ENCODE measurements around the gene ERGIC1. TPM values are rescaled to one million over a fixed set of nuclear protein-coding genes. Genes with fewer than 3 reads are reported as not detected.

ERGIC1 gene
- total RNA-seq, 6 experiments from 2014 or later, result 240 to 276 (median 258) TPM

DNA sequence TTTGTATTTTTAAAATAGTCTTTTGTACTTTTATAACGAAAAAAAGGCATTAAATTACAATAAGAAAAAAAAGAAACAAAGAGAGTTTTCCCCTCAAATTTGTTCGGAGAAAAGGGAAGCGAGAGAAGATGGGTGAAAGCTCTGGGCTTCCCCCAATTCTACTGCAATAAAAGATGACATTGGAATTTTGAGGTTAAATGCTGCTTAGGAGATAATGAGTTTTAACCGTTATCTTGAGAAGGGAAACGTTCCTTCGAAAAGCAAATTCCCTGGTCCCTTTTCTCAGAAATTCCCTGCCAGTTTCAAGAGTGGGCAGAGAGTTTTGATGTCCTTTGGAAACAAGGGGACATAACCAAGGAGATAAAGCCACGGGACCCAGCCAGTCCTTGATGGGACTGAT, 18.4 kb upstream of the ERGIC1 start:
- H3K27me3 Mint-ChIP-seq (ENCODE audit: insufficient read depth), result no peaks in the 10 kb centered on the region; the same call in none of the 2 replicates
- TF ChIP-seq, protein P1, sequence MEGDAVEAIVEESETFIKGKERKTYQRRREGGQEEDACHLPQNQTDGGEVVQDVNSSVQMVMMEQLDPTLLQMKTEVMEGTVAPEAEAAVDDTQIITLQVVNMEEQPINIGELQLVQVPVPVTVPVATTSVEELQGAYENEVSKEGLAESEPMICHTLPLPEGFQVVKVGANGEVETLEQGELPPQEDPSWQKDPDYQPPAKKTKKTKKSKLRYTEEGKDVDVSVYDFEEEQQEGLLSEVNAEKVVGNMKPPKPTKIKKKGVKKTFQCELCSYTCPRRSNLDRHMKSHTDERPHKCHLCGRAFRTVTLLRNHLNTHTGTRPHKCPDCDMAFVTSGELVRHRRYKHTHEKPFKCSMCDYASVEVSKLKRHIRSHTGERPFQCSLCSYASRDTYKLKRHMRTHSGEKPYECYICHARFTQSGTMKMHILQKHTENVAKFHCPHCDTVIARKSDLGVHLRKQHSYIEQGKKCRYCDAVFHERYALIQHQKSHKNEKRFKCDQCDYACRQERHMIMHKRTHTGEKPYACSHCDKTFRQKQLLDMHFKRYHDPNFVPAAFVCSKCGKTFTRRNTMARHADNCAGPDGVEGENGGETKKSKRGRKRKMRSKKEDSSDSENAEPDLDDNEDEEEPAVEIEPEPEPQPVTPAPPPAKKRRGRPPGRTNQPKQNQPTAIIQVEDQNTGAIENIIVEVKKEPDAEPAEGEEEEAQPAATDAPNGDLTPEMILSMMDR (IDR thresholded peaks at IDR 0.05), result no peak
- no peaks in the 10 kb centered on the region for H3K9me3 Mint-ChIP-seq
- H3K4me1 Mint-ChIP-seq (ENCODE audit: low read depth), result peaks cover 24% of the 10 kb centered on the region
- no peak for DNase-seq
- no peak overlapping the region for H3K27ac Mint-ChIP-seq
- H3K4me3 Mint-ChIP-seq, result no peak overlapping the region
- no peaks in the 10 kb centered on the region for H3K36me3 Mint-ChIP-seq (ENCODE audit: low read depth)

DNA sequence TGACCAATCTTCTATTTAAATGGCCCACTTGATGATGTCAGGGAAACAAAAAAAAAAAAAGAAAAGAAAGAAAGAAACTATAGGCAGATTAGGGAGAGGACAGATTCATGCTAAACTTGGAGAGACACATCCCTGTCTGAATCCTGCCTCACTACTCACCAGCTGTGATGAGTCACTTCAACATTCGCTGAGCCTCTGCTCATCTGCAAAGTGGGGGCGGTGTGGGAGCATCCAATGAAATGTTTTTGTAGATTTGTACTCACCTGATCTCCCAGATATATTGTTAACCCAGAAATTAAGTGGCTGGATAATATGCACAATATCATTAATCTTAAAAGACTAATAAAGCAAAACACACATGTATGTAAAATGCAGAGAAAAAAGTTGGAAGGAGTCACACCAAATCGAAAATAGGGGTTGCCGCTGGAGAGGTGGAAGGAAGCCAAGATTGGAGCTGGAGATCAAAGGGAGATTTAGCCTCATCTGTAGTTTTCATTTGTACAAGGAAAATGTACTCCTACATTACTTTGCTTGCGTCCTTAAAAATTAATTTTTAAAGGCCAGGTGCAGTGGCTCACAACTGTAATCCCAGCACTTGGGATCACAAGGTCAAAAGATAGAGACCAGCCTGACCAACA, 17.0 kb upstream of the ERGIC1 start:
- DNase-seq, result peak; percentile 83
- Mint-ChIP-seq H3K27me3 (ENCODE audit: insufficient read depth) (no peaks in the 10 kb centered on the region; the same call in none of the 2 replicates), H3K4me3 (peak overlapping the region; percentile 78), H3K9me3 (no peaks in the 10 kb centered on the region), H3K4me1 (ENCODE audit: low read depth) (peaks cover 30% of the 10 kb centered on the region), H3K27ac (peak overlapping the region; percentile 74), H3K36me3 (ENCODE audit: low read depth) (no peaks in the 10 kb centered on the region)
- TF ChIP-seq, protein P1 (IDR thresholded peaks at IDR 0.05), result no peak

DNA sequence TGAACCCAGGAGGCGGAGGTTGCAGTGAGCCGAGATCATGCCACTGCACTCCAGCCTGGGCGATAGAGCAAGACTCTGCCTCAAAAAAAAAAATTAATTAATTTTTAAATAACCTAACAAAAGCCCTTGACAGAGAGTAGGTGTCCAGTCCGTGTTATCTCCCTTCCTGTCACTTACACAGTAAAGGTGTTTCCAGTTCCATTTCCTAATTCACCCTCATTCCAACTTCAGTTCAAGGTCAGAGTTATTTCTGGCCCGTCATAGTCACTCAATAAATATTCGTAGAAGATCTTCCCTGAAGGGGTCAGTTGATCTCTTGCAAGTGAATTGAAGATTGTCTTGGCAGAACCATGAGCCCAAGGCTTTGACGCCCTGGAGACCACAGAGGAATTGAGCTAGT, 16.4 kb upstream of the ERGIC1 start:
- no peak overlapping the region for H3K4me3 Mint-ChIP-seq
- no peak overlapping the region for H3K27ac Mint-ChIP-seq
- TF ChIP-seq, protein P1 (IDR thresholded peaks at IDR 0.05), result no peak
- DNase-seq, result no peak
- no peaks in the 10 kb centered on the region for H3K9me3 Mint-ChIP-seq
- H3K4me1 Mint-ChIP-seq (ENCODE audit: low read depth), result peaks cover 30% of the 10 kb centered on the region
- H3K36me3 Mint-ChIP-seq (ENCODE audit: low read depth), result no peaks in the 10 kb centered on the region
- H3K27me3 Mint-ChIP-seq (ENCODE audit: insufficient read depth), result no peaks in the 10 kb centered on the region; the same call in none of the 2 replicates

DNA sequence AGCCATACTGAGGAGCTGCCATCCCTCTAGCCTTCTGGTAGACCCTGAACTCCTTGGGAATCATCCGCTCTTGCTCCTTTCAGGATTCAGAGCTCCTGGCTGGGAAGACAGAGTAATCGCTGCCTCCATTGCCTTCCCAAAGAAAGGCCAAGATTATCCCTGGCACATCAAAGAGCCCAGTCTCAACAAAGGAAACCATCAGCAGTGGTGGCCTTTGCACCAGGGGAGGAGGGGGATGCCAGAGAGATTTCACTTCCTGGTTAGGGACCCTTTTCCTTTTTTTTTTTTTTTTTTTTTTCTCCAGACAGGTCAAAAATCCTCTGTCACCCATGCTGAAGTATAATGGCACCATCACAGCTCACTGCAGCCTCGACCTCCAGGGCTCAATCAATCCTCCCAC, 16.0 kb upstream of the ERGIC1 start:
- no peak overlapping the region for H3K4me3 Mint-ChIP-seq
- H3K4me1 Mint-ChIP-seq (ENCODE audit: low read depth), result peaks cover 30% of the 10 kb centered on the region
- no peaks in the 10 kb centered on the region; the same call in none of the 2 replicates for H3K27me3 Mint-ChIP-seq (ENCODE audit: insufficient read depth)
- TF ChIP-seq, protein P1 (IDR thresholded peaks at IDR 0.05), result no peak
- DNase-seq, result no peak
- H3K9me3 Mint-ChIP-seq, result no peaks in the 10 kb centered on the region
- no peaks in the 10 kb centered on the region for H3K36me3 Mint-ChIP-seq (ENCODE audit: low read depth)
- H3K27ac Mint-ChIP-seq, result no peak overlapping the region

DNA sequence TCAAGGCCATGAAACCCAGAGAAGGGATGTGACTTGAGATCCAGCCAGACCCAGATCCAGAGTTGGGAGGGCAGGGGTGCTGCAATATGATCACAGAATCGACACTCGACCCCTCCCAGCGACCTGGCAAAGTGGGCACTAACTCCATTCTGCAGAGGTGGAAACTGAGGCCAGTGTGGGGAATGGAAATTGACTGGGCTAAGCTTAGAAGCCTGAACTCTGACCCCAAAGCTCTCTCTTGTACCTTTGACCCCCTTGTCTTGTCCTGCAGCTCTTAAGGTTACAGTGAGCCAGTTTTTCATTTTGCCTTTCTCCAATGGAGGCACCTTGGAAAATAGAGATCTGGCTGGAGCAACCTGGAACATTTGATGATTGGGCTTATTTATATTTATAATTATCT, 14.5 kb upstream of the ERGIC1 start:
- no peaks in the 10 kb centered on the region; the same call in none of the 2 replicates for H3K27me3 Mint-ChIP-seq (ENCODE audit: insufficient read depth)
- TF ChIP-seq, protein P1 (IDR thresholded peaks at IDR 0.05), result no peak
- no peak overlapping the region for H3K4me3 Mint-ChIP-seq
- H3K27ac Mint-ChIP-seq, result no peak overlapping the region
- no peak for DNase-seq
- H3K4me1 Mint-ChIP-seq (ENCODE audit: low read depth), result peaks cover 30% of the 10 kb centered on the region
- H3K9me3 Mint-ChIP-seq, result peaks cover 5% of the 10 kb centered on the region; the same call in 1 of the 2 replicates
- no peaks in the 10 kb centered on the region; the same call in 1 of the 2 replicates for H3K36me3 Mint-ChIP-seq (ENCODE audit: low read depth)
